DMS53 treated with DMSO at 0.1 percent for 48 hours (cell line): ENCODE measurements around the gene SELENOM.
"Not testable (repeated sequence)": the region's sequence is repeated elsewhere in the genome, so short reads cannot be mapped to it uniquely, and the experiment has no call there.

Experiments used
- DNase-seq: peaks from one replicate; lab custom pipeline; 2025; ENCODE audit not compliant: unreplicated experiment; lab: John Stamatoyannopoulos, UW

The SELENOM gene

DNA sequence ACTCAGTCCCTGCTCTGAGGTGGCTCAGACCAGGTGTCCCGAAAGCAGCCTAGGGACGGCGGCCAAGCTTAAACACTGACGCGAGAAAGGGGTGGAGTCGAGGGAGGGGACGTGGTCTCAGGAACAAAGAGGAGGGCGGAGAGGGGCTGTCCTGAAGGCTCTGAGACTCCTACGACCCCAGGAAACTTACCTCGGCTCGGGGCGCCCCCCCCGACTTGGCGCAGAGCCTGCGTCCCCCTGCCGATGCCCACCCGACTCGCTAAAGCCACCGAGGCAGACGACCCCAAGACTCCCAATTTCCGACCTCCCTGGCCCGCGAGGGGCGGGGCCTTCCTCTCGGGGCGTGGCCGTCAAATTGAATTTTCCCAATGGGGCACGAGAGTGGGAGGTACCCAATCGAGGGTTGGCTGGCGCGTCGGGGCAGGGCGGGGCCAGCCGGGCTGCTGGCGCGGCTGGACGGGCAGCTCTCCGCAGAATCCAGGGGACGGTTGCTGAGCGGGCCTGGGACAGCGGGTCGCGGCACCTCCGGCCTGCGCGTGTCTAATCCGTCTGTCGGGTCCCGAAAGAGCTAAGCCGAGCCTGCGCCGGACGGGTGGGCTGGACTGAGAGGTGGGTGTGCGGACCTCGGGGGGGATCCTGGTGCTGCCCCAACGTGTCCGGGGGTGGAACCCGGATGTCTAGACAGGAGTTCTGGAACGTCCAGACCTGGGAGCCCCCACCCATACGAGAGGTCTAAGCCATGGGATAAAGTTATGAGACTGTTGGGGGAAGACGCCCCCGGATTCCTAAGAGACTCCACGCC, 26.3 kb downstream of the SELENOM start, which contains the start of gene SMTN:
SMTN (plus strand) TSS at position 471 of the 802 bp plus-strand sequence. CDS start 1,941 bp downstream, outside the sequence.
- DNase-seq, result peak; percentile 44

DNA sequence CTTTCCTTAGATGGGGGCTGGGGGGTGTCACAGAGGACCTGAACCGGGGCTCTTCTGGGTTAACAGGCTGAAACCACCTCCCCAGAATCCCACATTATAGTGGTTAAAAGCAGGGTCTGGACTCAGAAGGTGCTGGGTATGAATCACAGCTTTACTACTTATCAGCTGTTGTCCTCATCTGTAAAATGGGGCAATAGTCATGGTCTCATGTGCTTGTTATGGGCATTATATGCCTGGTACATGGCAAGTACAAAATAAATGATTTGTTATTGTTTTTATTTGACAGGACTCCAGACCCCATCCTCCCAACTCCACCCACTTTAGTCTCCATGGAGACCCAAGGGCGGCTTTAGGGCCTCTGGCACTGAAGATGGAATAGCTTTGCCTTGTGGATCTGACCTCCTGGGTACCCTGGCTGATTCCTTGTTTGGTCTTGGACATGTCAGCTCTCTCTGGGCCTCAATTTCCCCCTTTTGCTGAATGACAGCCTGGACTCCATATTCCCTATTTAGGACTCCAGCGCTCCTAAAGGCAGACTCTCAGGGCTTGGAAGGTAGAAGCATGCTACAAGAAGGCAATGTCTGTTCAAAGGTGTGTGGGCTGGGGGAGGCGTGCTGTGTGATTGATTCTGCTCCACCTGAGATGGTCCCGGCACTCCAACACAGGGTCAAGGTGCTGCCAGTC, 27.1 kb downstream of the SELENOM start:
- no peak for DNase-seq

DNA sequence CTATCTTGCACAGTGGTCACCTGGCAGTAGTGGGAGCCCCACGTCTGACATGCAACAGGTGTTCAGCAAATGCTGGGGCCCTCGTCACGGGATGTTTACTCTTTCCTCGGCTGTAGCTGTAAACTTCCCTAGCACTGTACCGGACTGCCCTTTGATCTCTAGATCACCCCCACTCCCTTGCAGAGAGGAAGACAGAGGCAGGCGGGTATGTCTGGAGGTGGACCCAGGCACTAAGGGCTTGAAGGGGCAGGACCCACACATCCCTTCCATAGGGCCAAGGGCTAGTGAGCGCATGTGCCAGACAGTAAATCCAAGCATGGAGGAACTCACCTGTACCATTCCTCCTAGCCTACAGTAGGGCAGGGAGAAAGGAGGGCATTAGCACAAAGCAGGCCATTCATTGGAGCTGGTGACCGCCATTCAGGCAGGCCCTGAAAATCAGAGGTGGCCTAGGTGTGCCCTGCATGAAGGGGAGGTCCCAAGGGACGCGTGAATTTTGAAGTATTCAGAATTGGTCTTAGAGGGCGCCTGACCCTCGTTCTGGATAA, 28.2 kb downstream of the SELENOM start:
- peak; percentile 82 for DNase-seq

DNA sequence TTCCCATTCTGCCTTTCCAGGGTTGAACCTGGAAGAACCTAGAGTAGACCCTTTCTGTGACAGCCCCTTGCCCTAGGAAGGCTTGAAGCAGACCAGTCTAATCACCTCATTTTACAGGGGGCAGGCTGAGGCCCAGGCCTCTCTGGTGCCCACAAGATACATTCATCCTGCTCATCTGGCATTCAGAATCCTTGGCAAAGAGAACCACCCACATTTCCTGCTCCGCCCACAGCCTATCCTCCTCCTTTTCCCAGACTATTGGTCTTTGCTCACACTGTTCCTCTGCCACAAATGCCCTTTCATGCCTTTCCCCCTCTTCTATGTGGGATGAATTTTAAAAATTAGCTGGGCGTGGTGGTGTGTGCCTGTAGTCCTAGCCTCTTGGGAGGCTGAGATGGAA, 29.0 kb downstream of the SELENOM start:
- DNase-seq, result peak; percentile 4

DNA sequence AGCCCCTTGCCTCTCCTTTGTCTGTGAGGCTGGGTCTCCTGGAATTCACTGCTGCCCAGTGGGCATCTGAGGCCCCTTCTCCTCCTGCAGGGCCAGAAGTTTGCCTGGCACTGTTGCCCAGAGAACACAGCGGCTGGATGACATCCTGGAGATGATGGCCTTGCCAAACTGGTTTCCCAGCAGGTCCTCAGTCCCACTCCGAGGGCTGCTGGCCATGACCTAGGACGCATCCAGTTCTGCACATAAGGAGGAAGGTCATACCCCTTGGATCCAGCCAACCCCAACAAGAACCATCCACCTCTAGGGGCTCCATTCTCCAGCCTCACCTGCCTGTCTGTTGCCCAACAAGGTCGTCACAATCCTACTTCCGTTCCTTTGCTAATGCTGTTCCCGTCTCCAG, 29.7 kb downstream of the SELENOM start:
- DNase-seq, result peak; percentile 10

DNA sequence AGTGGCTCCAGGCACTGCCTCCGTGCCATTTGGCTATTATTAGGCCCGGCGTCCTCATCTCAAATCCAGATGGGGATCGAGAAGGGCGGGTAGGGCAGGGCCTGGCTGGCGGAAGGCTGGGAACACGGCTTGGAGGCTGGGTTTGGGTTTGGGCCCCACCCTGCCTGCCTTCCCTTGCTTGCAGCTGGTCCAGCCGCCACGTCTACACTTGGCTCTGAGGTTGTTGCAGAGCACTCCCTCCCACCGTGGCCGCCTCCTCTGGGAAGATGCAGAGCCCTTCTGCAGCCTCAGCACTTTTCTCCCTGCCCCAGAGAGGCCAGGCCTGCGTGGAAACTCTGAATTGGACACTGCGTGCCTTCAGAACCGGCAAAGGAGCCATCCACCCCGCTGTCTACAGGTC, 31.4 kb downstream of the SELENOM start:
- no peak for DNase-seq

DNA sequence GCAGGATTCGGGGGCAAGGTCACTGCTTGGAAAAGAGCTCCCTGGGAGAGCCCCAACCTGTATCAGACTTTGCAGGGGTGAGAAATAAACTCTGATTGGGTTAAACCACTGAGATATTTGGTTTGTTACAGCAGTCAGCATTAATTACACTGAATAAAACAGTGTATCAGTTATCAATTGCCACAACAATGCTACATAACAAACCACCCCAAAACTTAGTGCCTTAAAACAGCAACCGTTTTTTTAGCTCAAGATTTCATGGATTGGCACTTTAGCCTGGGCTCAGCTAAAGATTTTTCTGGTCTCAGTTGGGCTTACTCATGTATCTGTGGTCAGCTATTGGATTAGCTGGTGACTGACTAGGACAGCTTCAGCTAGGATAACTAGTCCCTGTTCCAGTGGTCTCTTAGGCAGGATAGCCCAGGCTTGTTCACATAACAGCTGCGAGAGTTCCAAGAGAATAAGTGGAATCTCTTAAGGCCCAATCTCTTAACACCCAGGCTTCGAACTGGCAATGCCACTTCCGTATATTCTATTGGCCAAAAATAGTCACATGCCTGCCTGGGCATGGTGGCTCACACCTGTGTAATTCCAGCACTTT, 33.7 kb downstream of the SELENOM start:
- DNase-seq, result not testable (repeated sequence)

DNA sequence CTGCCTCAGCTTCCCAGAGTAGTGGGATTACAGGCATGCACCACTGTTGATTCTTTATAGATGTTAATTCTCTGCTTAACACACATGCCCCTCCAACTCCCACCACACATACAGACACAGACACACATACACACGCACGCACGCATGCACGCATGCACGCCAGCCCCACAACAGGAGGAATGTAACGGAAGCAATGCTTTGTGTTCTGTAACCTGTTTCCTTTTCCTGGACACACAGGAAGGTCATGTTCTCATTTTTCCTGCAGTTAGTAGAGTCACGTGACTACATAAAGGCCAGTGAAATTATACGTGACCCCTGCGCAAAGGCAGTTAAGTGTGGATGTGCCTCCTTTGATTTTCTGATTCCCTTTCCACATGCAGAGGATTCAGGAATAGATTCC, 34.2 kb downstream of the SELENOM start:
- DNase-seq, result not testable (repeated sequence)

DNA sequence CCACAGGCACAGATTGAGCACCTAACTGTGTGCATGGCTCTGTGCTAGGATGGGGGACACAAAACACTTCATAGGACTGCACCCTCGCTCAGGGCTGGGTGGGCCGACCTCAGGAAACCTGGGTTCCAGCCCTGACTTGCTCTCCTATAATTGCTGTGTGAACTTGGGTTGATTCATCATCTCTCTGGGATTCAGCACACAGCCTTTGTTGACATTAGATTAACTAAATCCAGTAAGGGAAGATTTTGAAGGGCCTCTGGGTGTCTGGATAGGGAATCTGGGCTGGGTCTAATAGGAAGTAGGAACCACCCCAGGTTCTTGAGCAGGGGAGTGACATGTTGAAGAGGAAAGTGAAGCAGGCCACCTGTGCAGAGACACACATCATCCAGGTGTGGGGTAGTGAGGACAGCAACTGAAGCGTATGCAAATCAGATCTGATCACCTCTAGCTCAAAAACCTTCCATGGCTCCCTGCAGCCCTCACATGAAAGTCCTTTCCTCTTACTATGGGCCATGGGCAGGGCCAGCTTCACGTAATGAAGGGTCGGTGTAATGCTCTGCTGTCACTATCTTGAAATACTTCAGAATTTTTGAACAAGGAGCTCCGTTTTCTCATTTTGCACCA, 37.6 kb downstream of the SELENOM start:
- DNase-seq, result not testable (repeated sequence)

DNA sequence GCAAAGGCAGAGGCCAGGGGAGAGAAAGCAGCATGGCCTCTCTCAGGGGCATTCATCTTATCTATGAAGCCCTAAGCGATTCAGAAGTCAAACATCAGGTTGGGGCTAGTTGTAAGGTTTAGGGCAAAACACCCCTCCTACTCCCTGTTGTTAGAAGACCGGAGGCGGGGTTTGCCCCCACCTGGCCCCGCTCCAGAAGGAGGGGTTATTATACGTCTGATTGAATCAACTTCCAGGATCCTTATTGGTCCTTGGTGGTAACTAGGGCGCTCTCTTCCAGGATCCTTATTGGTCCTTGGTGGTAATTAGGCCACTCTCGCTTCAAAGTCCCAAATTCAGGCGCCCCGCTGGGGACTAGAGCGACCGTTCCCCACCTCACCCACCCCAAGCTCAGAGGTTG, 38.4 kb downstream of the SELENOM start:
- no peak for DNase-seq

DNA sequence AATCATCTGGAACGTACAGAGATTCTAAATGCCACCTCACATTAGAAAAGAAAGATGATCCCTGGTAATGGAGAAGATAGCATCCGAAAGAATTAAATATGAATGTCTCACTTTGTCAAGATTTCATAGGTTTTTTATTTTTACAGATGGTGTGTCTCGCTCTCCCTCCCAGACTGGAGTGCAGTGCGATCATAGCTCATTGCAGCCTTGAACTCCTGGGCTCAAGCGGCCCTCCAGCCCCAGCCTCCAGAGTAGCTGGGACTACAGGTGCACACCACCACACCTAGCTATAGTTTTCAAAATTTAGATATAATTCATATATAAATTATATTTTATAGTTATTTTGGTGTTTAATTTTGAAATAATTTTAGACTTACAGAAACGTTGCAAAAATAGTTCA, 43.0 kb downstream of the SELENOM start:
- no peak for DNase-seq

DNA sequence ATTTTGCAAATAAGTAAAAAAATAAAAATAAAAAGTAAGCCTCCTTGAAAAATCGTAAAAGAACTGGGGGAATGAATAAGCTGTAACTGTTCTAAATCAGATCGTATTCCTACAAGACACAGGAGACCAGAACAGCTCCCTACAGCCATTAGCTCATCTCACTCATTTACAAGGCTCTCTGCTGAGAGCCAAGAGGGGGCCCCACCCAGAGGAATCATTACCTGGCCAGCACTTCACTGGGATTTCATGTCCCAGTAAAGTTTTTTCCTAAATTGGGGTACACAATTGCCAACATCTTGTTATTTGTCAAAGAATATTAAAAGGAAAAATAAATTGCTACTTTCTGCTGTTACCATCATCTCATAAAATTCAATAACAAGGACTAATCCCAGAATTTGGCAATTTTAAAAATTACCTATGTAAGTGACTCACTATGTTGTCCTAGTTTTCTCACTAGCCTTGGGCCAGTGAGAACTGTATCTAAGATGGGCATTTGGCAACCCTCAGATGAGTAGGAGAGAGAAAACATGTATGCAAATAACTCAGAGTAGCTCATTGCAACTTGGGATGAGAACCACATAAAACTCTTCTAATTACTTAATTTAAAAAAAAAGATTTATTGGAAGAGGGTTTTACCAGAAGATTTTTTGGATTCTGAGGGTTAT, 44.7 kb downstream of the SELENOM start:
- DNase-seq, result no peak

DNA sequence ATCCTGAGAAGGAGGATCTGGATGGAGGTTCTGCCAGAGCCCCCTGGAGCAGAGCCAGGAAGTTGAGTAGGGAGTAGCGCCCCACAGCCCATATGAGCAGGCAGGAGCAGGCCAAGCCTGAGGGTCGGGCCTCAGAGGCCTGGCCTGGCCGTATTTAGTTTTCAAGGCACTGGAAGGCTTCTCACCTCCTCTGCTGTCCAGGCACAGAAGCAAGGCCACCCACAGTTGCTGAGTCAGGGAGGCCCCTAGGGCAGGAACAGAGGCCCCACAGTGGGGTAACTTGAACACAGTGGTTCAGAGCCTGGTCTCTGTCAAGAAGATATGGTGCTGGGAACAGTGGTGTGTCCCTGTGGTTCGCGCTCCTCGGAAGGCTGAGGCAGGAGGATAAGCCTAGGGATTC, 47.7 kb downstream of the SELENOM start:
- not testable (repeated sequence) for DNase-seq

DNA sequence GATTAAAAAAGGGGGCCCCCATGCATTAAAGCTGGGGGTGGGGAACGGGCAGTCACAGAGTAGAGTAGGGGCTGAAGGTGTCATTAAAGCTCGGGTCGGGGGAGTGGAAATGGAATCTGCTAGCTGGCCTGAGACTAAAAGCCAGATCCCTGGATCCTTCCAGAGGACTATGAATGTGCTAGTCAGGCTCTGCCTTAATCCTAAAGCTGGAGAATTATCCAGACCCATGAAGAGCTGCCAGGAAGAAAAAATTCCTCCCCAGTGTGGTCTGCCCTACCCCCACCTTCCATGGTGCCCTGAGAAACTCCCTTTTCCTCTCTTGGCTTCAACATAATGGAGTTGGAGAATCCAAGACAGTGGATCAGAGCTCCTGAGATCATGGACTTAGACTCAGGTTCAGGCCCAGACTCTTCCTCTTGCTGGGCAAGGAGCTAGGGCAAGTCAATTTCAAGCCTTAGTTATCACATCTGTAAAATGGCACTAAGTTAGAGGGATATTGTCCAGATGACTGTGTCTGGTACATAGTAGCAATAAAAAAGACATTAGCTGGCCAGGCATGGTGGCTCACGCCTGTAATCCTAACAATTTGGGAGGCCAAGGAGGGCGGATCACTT, 50.3 kb downstream of the SELENOM start:
- DNase-seq, result no peak

DNA sequence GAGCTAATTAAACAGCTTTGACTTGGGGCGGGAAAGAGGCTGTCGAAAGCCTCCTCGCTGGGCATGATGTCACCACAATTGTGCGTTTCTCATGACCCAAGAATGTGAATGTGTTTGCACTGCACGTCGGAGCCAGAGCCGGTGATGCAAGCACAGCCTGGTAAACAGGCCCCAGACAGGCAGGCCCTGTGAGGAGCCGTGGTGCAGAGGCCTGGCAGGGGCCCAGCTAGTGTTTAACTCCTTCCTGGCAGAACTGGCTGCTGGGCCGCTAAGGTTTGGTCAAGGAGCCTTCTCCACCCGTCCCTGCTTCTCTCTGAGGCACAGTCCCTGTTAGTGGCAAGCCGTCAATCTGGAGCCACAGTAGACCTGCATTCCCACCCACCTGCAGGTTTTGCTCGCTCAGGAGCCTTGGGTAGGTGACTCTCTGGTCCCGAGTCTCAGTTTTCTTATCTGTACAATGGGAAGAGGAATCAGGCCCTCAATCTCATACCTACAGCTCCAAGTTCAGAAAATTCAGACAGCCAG, 51.7 kb downstream of the SELENOM start:
- DNase-seq, result peak; percentile 55

DNA sequence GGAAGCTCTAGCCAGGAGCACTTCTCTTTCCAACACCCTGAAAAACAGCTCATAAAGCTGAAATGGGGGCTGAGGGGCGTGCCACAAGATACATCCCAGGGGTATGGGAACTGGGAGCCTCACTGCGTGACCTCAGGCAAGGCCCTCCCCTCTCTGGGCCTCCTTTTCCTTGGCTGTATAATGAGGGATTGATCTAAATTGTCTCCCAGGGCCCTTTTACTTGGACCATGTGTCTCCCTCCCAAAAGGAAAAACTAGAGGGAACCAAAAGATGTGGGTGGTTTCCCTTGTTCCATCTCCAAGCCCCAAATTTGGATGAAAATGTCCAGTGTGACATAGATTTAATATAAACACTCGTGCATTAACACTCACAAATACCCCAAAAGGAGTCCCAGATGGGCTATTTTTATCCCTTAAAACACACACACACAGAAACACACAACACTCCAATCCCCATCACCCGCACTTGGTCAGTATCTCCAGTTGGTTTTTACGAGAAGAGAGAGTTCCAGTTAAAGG, 52.2 kb downstream of the SELENOM start:
- DNase-seq, result no peak
